A549 (cell line): ENCODE data around the gene PPP1R9A. TPM values are rescaled to one million over a fixed set of nuclear protein-coding genes. Genes with fewer than 3 reads are reported as not detected.

ENCODE experiments used
- ATAC-seq, 2 experiments: fragments of 200-7000 bp in 1 of 2; fragments of >200 bp in 1 of 2; cut with Nextera tagmentation in 1 of 2; cut with Tn5 transposase in 1 of 2; 3 replicates each; pipeline versions ENCODE4 v1.8.0 to v1.9.1; 2018 to 2020; ENCODE audit warnings: mild to moderate bottlenecking in 1 of 2, moderate library complexity in 1 of 2
- CTCF ChIA-PET: fragments of 300-600 bp; sonication (Branson Sonifier 250); formaldehyde crosslinking; extraction: SDS; loops from one replicate; lab custom pipeline; 2021; ENCODE audit warnings: antibody characterized with exemption, inconsistent platforms; lab: Yijun Ruan, JAX
- POLR2A ChIA-PET: fragments of 350-600 bp; formaldehyde crosslinking; extraction: SDS; loops from one replicate; lab custom pipeline; 2021; ENCODE audit warnings: antibody characterized with exemption, inconsistent platforms; lab: Yijun Ruan, JAX
- DNase-seq, 2 experiments: peaks; one replicate each; pipeline versions ENCODE4 v3.0.0 to v3.0.0-alpha.2; 2011 to 2016; ENCODE audit warnings: low read depth in 1 of 2, low spot score in 1 of 2
- FAIRE-seq: peaks from 2 replicates; lab custom pipeline; 2011; peaks lifted over from hg19 to GRCh38; lab: Jason Lieb, UNC
- H3K27ac ChIP-seq, 2 experiments: fragments of >200 bp; sonication (Bioruptor Twin); formaldehyde crosslinking; 3 replicates each; pipeline ENCODE4 v1.5.1; 2016 to 2017
- H3K4me1 ChIP-seq: fragments of >200 bp; sonication (Bioruptor Twin); formaldehyde crosslinking; 3 replicates; pipeline ENCODE4 v1.6.1; 2016
- H3K4me2 ChIP-seq: fragments of >200 bp; sonication (Bioruptor Twin); formaldehyde crosslinking; 3 replicates; pipeline ENCODE4 v1.6.1; 2016
- H3K4me3 ChIP-seq: fragments of >200 bp; sonication (Bioruptor Twin); formaldehyde crosslinking; 3 replicates; pipeline ENCODE4 v1.5.1; 2016
- H3K9me3 ChIP-seq: fragments of >200 bp; sonication (Bioruptor Twin); formaldehyde crosslinking; 3 replicates; pipeline ENCODE4 v1.6.1; 2016
- EHMT2 ChIP-seq: fragments of 200-600 bp; sonication (generic); IDR thresholded peaks from 2 replicates; pipeline ENCODE4 v1.6.1; 2016; ENCODE audit warnings: antibody characterized with exemption, low read depth, mild to moderate bottlenecking, moderate library complexity
- EP300 ChIP-seq, 2 experiments: fragments of >200 bp; sonication (Bioruptor Twin); formaldehyde crosslinking; IDR thresholded peaks; 2 replicates in 1 of 2; 3 replicates in 1 of 2; pipeline ENCODE4 v1.6.1; 2016 to 2017
- HDAC2 ChIP-seq: fragments of 200-600 bp; sonication (generic); IDR thresholded peaks from 2 replicates; pipeline ENCODE4 v1.6.1; 2016
- HEYL ChIP-seq: fragments of 250-450 bp; sonication (Bioruptor Pico); IDR thresholded peaks from 2 replicates; pipeline ENCODE4 v1.8.0; 2021; ENCODE audit warnings: mild to moderate bottlenecking, moderate library complexity
- HOXA7 ChIP-seq: fragments of 250-450 bp; sonication (Bioruptor Pico); IDR thresholded peaks from 2 replicates; pipeline ENCODE4 v1.5.0; 2020; ENCODE audit warnings: mild to moderate bottlenecking, moderate library complexity
- HOXB13 ChIP-seq: fragments of 250-450 bp; sonication (Bioruptor Pico); IDR thresholded peaks from 2 replicates; pipeline ENCODE4 v1.5.0; 2020; ENCODE audit warnings: low read depth, mild to moderate bottlenecking, moderate library complexity
- KDM5A ChIP-seq: fragments of 200-600 bp; sonication (generic); IDR thresholded peaks from 2 replicates; pipeline ENCODE4 v1.6.1; 2016; ENCODE audit warnings: antibody characterized with exemption, mild to moderate bottlenecking
- MYC ChIP-seq: IDR thresholded peaks from 2 replicates; pipeline ENCODE4 v1.6.1; 2012; ENCODE audit warnings: mild to moderate bottlenecking, inconsistent platforms, low read length, improper control_type of control experiment, borderline replicate concordance
- NFE2L2 ChIP-seq: fragments of 150-350 bp; conservative IDR thresholded peaks from 2 replicates; pipeline ENCODE4 v1.6.1; 2014; ENCODE audit warnings: low read length
- NPAS2 ChIP-seq: fragments of 250-450 bp; sonication (Bioruptor Pico); IDR thresholded peaks from 2 replicates; pipeline ENCODE4 v1.8.0; 2022; ENCODE audit warnings: mild to moderate bottlenecking, moderate library complexity, borderline replicate concordance
- POLR2A ChIP-seq: IDR thresholded peaks from 2 replicates; pipeline ENCODE4 v1.6.1; 2012; ENCODE audit warnings: mild to moderate bottlenecking, low read length
- POLR2AphosphoS2 ChIP-seq: conservative IDR thresholded peaks from 2 replicates; pipeline ENCODE4 v1.6.1; 2012; ENCODE audit warnings: low read length, improper control_type of control experiment, inconsistent platforms
- RFX5 ChIP-seq: fragments of 450-650 bp; IDR thresholded peaks from 2 replicates; pipeline ENCODE4 v1.7.1; 2014; ENCODE audit warnings: antibody characterized with exemption, mild to moderate bottlenecking, moderate library complexity
- RNF2 ChIP-seq: fragments of 200-600 bp; sonication (generic); IDR thresholded peaks from 2 replicates; pipeline ENCODE4 v1.6.1; 2016; ENCODE audit warnings: low read depth, mild to moderate bottlenecking, antibody characterized with exemption, moderate library complexity, borderline replicate concordance
- TFCP2L1 ChIP-seq: fragments of 250-450 bp; sonication (Bioruptor Pico); IDR thresholded peaks from 2 replicates; pipeline ENCODE4 v1.5.0; 2021; ENCODE audit warnings: mild to moderate bottlenecking
- TP53 ChIP-seq: fragments of 250-450 bp; sonication (Bioruptor Pico); IDR thresholded peaks from 2 replicates; pipeline ENCODE4 v1.5.0; 2021; ENCODE audit warnings: mild to moderate bottlenecking, moderate library complexity
- ZC3H11A ChIP-seq: fragments of 450-650 bp; IDR thresholded peaks from 2 replicates; pipeline ENCODE4 v1.6.1; 2014; ENCODE audit warnings: antibody characterized with exemption, mild to moderate bottlenecking
- ZFP36 ChIP-seq: fragments of 450-650 bp; IDR thresholded peaks from 2 replicates; pipeline ENCODE4 v1.6.1; 2014; ENCODE audit warnings: borderline replicate concordance; ENCODE audit not compliant: partially characterized antibody
- ZSCAN20 ChIP-seq: fragments of 250-450 bp; sonication (Bioruptor Pico); IDR thresholded peaks from 2 replicates; pipeline ENCODE4 v1.8.0; 2022; ENCODE audit warnings: mild to moderate bottlenecking, moderate library complexity
- polyA plus RNA-seq, 4 experiments: library from polyadenylated mRNA; depleted of rRNA in 3 of 4; stranded (reverse); fragments of >200 nt; fragmentation: RNase III in 1 of 4; extraction: RNeasy Plus Mini Kit Qiagen cat#74134 plus additional on column Dnase treatment in 1 of 4; gene quantifications; 2 replicates in 3 of 4; 3 replicates in 1 of 4; pipeline ENCODE4 v1.2.3, GENCODE V29; 2011 to 2017
- TF ChIP-seq, protein P1 (sequence below): fragments of 200-600 bp; sonication (generic); IDR thresholded peaks from 2 replicates; pipeline ENCODE4 v1.6.1; 2016; ENCODE audit warnings: antibody characterized with exemption, mild to moderate bottlenecking, moderate library complexity
- TF ChIP-seq, protein P2 (sequence below): IDR thresholded peaks from 2 replicates; pipeline ENCODE4 v1.6.1; 2012
- TF ChIP-seq, protein P3 (sequence below): fragments of >200 bp; sonication (Bioruptor Twin); formaldehyde crosslinking; IDR thresholded peaks from 3 replicates; pipeline ENCODE4 v1.5.1; 2016
- TF ChIP-seq, protein P4 (sequence below): fragments of 150-350 bp; IDR thresholded peaks from 2 replicates; pipeline ENCODE4 v1.6.1; 2014; ENCODE audit warnings: low read depth, mild to moderate bottlenecking, low read length

Gene PPP1R9A
- polyA plus RNA-seq, 2 of the 4 experiments (the other 2 are of a cell fraction): 5.0 to 18.7 TPM

- TF ChIP-seq, protein P1, sequence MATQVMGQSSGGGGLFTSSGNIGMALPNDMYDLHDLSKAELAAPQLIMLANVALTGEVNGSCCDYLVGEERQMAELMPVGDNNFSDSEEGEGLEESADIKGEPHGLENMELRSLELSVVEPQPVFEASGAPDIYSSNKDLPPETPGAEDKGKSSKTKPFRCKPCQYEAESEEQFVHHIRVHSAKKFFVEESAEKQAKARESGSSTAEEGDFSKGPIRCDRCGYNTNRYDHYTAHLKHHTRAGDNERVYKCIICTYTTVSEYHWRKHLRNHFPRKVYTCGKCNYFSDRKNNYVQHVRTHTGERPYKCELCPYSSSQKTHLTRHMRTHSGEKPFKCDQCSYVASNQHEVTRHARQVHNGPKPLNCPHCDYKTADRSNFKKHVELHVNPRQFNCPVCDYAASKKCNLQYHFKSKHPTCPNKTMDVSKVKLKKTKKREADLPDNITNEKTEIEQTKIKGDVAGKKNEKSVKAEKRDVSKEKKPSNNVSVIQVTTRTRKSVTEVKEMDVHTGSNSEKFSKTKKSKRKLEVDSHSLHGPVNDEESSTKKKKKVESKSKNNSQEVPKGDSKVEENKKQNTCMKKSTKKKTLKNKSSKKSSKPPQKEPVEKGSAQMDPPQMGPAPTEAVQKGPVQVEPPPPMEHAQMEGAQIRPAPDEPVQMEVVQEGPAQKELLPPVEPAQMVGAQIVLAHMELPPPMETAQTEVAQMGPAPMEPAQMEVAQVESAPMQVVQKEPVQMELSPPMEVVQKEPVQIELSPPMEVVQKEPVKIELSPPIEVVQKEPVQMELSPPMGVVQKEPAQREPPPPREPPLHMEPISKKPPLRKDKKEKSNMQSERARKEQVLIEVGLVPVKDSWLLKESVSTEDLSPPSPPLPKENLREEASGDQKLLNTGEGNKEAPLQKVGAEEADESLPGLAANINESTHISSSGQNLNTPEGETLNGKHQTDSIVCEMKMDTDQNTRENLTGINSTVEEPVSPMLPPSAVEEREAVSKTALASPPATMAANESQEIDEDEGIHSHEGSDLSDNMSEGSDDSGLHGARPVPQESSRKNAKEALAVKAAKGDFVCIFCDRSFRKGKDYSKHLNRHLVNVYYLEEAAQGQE: no peak
- TF ChIP-seq HOXA7 (CRISPR knock-in tag) (no peak), KDM5A (no peak), ZC3H11A (no peak), TP53 (CRISPR knock-in tag) (no peak), HDAC2 (no peak), POLR2AphosphoS2 (no peak), ZSCAN20 (CRISPR knock-in tag) (no peak), EP300 (IDR thresholded peaks at IDR 0.05) (no peak)
- TF ChIP-seq, all 56 proteins: peak for 0
Measured at GRCh38 chr7:95157381-95157780, 250.0 kb downstream of the PPP1R9A start (continued).

DNA sequence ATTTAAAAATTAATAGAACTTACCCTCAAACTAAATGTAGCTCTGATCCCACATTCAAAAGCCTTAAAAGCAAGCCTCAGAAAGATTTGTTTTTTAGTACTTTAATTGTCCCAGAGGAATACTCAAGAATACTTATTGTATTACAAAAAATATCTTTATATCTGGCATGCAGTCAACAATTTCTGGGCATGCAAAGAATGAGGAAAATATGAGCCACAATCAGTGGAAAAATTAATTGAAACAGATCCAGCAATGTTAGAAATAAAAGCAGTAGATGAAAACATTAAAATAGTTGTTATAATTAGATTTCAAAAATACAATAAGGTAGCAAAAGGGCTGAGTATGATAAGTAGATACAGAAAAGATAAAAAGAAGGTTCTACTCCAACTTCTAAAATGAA, 262.3 kb downstream of the PPP1R9A start:
- TF ChIP-seq HEYL (CRISPR knock-in tag) (no peak), TP53 (CRISPR knock-in tag) (no peak), ZC3H11A (no peak), NFE2L2 (no peak), POLR2A (no peak), NPAS2 (CRISPR knock-in tag) (no peak), EHMT2 (no peak), ZFP36 (no peak), MYC (no peak), ZSCAN20 (CRISPR knock-in tag) (no peak), HOXB13 (CRISPR knock-in tag) (no peak), TFCP2L1 (CRISPR knock-in tag) (no peak), RFX5 (no peak), RNF2 (no peak)
- TF ChIP-seq, protein P2, sequence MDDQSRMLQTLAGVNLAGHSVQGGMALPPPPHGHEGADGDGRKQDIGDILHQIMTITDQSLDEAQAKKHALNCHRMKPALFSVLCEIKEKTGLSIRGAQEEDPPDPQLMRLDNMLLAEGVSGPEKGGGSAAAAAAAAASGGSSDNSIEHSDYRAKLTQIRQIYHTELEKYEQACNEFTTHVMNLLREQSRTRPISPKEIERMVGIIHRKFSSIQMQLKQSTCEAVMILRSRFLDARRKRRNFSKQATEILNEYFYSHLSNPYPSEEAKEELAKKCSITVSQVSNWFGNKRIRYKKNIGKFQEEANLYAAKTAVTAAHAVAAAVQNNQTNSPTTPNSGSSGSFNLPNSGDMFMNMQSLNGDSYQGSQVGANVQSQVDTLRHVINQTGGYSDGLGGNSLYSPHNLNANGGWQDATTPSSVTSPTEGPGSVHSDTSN: no peak
- TF ChIP-seq, protein P3, sequence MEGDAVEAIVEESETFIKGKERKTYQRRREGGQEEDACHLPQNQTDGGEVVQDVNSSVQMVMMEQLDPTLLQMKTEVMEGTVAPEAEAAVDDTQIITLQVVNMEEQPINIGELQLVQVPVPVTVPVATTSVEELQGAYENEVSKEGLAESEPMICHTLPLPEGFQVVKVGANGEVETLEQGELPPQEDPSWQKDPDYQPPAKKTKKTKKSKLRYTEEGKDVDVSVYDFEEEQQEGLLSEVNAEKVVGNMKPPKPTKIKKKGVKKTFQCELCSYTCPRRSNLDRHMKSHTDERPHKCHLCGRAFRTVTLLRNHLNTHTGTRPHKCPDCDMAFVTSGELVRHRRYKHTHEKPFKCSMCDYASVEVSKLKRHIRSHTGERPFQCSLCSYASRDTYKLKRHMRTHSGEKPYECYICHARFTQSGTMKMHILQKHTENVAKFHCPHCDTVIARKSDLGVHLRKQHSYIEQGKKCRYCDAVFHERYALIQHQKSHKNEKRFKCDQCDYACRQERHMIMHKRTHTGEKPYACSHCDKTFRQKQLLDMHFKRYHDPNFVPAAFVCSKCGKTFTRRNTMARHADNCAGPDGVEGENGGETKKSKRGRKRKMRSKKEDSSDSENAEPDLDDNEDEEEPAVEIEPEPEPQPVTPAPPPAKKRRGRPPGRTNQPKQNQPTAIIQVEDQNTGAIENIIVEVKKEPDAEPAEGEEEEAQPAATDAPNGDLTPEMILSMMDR: no peak
- TF ChIP-seq, protein P4, sequence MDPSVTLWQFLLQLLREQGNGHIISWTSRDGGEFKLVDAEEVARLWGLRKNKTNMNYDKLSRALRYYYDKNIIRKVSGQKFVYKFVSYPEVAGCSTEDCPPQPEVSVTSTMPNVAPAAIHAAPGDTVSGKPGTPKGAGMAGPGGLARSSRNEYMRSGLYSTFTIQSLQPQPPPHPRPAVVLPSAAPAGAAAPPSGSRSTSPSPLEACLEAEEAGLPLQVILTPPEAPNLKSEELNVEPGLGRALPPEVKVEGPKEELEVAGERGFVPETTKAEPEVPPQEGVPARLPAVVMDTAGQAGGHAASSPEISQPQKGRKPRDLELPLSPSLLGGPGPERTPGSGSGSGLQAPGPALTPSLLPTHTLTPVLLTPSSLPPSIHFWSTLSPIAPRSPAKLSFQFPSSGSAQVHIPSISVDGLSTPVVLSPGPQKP: no peak
- Histone ChIP-seq H3K4me2 (no peak overlapping the region), H3K4me3 (no peak overlapping the region), H3K27ac (no peak overlapping the region), H3K4me1 (no peaks in the 10 kb centered on the region), H3K9me3 (no peaks in the 10 kb centered on the region)
- no peak for FAIRE-seq
- ChIA-PET POLR2A (no interaction called here), CTCF (no interaction called here)
- no peak for DNase-seq
- no peak for ATAC-seq
